ENCODE measurements around the gene BNC2. TPM values are rescaled to one million over a fixed set of nuclear protein-coding genes. Genes with fewer than 3 reads are reported as not detected.

The BNC2 gene
- total and polyA plus RNA-seq, 7 donors = 0.23 to 205 (median 117) TPM

DNA sequence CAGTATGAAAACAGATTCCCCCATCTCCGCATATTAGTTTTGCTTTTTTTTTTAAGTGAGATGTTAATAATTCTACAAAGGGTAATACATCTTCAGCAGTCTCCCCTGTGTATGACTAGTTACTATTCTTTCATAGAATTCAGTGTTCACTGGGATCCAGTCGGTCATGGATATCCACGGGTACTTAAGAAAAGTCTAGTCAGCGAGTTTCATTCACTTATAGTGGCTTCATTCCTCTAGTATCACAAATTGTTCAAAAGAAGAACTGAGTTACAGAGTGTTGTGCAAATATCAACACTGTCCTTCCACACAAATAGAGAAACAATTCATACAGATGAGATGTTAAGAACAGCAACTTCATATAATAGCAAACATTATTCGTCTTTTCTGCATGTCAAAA lies 35.7 kb downstream of the BNC2 start:
- H3K27me3 ChIP-seq = no peaks in the 10 kb centered on the region
- no peak for DNase-seq
- TF ChIP-seq CTCF (IDR thresholded peaks at IDR 0.05) = no peak
- no peak for TF ChIP-seq POLR2AphosphoS5 (IDR thresholded peaks at IDR 0.05)
- no peak for TF ChIP-seq POLR2A (IDR thresholded peaks at IDR 0.05)
- TF ChIP-seq EP300 (IDR thresholded peaks at IDR 0.05) = no peak
- peaks cover 0 to 62% (median 36%) of the 10 kb centered on the region in 4 donors for H3K4me1 ChIP-seq
- H3K4me3 ChIP-seq = no peak overlapping the region
- no peak overlapping the region for H3K27ac ChIP-seq
- intact Hi-C loops (cut with DNase I) = no loop called here
- no peaks in the 10 kb centered on the region for H3K9me3 ChIP-seq
- 88 to 90% methylated on average over 5 of the region's 5 CpGs for WGBS, 2 donors
- no peaks in the 10 kb centered on the region for H3K36me3 ChIP-seq

DNA sequence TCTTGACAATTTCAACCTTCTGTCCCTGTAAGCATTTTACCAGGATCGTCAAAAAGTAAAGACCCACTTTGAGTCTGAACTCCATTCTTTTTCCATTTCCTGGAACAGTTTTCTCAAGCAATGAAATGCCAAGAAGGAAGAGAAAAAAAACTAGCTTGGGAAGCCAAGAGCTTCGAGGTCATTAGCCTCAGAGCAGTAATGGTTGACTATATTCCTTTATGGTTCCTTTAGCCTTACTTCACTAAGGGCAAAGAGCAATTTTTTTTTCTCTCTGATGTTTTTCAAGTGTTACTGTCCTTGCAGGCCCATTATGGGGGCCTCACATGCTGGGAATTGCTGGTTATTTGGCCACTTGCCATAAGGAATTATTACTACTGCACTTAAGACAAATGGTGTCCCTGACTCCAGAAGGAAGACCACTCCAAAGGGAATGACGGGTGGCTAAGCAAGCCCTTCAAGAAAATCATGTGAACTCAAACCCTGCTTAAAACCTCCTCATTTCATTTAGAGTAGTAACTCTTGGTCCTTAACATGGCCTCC lies 37.1 kb downstream of the BNC2 start:
- H3K27me3 ChIP-seq = no peaks in the 10 kb centered on the region
- intact Hi-C loops (cut with DNase I) = no loop called here
- H3K4me3 ChIP-seq = no peak overlapping the region
- H3K9me3 ChIP-seq = no peaks in the 10 kb centered on the region
- peaks cover 0 to 61% (median 47%) of the 10 kb centered on the region in 4 donors for H3K4me1 ChIP-seq
- no peak for DNase-seq
- H3K36me3 ChIP-seq = no peaks in the 10 kb centered on the region
- 36 to 61% methylated on average over 3 of the region's 3 CpGs for WGBS, 2 donors
- H3K27ac ChIP-seq = peak overlapping the region in 1 of 4 donors; percentile 7
- no peak for TF ChIP-seq EP300 (IDR thresholded peaks at IDR 0.05)
- no peak for TF ChIP-seq CTCF (IDR thresholded peaks at IDR 0.05)
- TF ChIP-seq POLR2AphosphoS5 (IDR thresholded peaks at IDR 0.05) = no peak
- TF ChIP-seq POLR2A (IDR thresholded peaks at IDR 0.05) = no peak

- Histone ChIP-seq H3K9me3 (no peaks in the 10 kb centered on the region), H3K36me3 (no peaks in the 10 kb centered on the region), H3K27me3 (no peaks in the 10 kb centered on the region), H3K4me1 (peaks cover 0 to 61% (median 47%) of the 10 kb centered on the region in 4 donors), H3K27ac (peak overlapping the region in 1 of 4 donors; percentile 86), H3K4me3 (no peak overlapping the region)
- 89 to 94% methylated on average over 3 of the region's 3 CpGs for WGBS, 2 donors
- intact Hi-C loops (cut with DNase I) = no loop called here
- TF ChIP-seq EP300 (IDR thresholded peaks at IDR 0.05) (no peak), CTCF (IDR thresholded peaks at IDR 0.05) (no peak), POLR2AphosphoS5 (IDR thresholded peaks at IDR 0.05) (no peak), POLR2A (IDR thresholded peaks at IDR 0.05) (no peak)
- no peak for DNase-seq
Observed at GRCh38 chr9:16832101-16832500, 38.4 kb downstream of the BNC2 start.

- H3K36me3 ChIP-seq = no peaks in the 10 kb centered on the region
- peaks cover 0 to 72% (median 58%) of the 10 kb centered on the region in 4 donors for H3K4me1 ChIP-seq
- peak overlapping the region; percentile 44 to 86 (median 66) for H3K27ac ChIP-seq
- H3K9me3 ChIP-seq = no peaks in the 10 kb centered on the region
- no peak for DNase-seq
- H3K4me3 ChIP-seq = no peak overlapping the region
- intact Hi-C loops (cut with DNase I) = no loop called here
- TF ChIP-seq POLR2A (IDR thresholded peaks at IDR 0.05) (no peak), CTCF (IDR thresholded peaks at IDR 0.05) (no peak), EP300 (IDR thresholded peaks at IDR 0.05) (no peak), POLR2AphosphoS5 (IDR thresholded peaks at IDR 0.05) (no peak)
- 64 to 72% methylated on average over 4 of the region's 4 CpGs for WGBS, 2 donors
- H3K27me3 ChIP-seq = no peaks in the 10 kb centered on the region
Observed at GRCh38 chr9:16830806-16831205, 39.7 kb downstream of the BNC2 start.
